Right atrium auricular region (tissue), 2 donors: Measurements from ENCODE around the gene KRT17. TPM values are rescaled to one million over a fixed set of nuclear protein-coding genes. Genes with fewer than 3 reads are reported as not detected.

Experiments
- DNase-seq: peaks from one replicate; pipeline ENCODE4 v3.0.0-alpha.2; 2019; ENCODE audit warnings: low spot score
- H3K27ac ChIP-seq, 2 donors: fragments of 200-600 bp; sonication (generic); 1 replicate in 1 of 2; 2 replicates in 1 of 2; pipeline ENCODE4 v1.5.1; 2016 to 2019
- H3K27me3 ChIP-seq, 2 donors: fragments of 200-600 bp; sonication (generic); one replicate each; pipeline versions ENCODE4 v1.5.1 to v1.6.0; 2017 to 2019
- H3K36me3 ChIP-seq: fragments of 200-600 bp; sonication (generic); one replicate; pipeline ENCODE4 v1.5.1; 2016
- H3K4me1 ChIP-seq, 2 donors: fragments of 200-600 bp; sonication (generic); one replicate each; pipeline versions ENCODE4 v1.5.1 to v1.6.0; 2017 to 2019
- H3K4me3 ChIP-seq, 2 donors: fragments of 200-600 bp; sonication (generic); 1 replicate in 1 of 2; 2 replicates in 1 of 2; pipeline ENCODE4 v1.5.1; 2017 to 2019; ENCODE audit warnings: mild to moderate bottlenecking in 1 of 2, moderate library complexity in 1 of 2
- H3K9me3 ChIP-seq, 2 donors: fragments of 200-600 bp; sonication (generic); one replicate each; pipeline ENCODE4 v1.5.1; 2019
- total RNA-seq, 2 donors: library from RNA; depleted of rRNA; stranded (reverse); fragments of >200 nt; gene quantifications; one replicate each; pipeline ENCODE4 v1.1.0, GENCODE V29; 2016
- TF ChIP-seq, protein P1 (sequence below), 2 donors: fragments of 200-600 bp; sonication (generic); IDR thresholded peaks; one replicate each; pipeline ENCODE4 v1.5.1; 2019; ENCODE audit warnings: antibody characterized with exemption in 2 of 2

Gene KRT17
- total RNA-seq, 2 donors from 2014 or later, result not detected

DNA sequence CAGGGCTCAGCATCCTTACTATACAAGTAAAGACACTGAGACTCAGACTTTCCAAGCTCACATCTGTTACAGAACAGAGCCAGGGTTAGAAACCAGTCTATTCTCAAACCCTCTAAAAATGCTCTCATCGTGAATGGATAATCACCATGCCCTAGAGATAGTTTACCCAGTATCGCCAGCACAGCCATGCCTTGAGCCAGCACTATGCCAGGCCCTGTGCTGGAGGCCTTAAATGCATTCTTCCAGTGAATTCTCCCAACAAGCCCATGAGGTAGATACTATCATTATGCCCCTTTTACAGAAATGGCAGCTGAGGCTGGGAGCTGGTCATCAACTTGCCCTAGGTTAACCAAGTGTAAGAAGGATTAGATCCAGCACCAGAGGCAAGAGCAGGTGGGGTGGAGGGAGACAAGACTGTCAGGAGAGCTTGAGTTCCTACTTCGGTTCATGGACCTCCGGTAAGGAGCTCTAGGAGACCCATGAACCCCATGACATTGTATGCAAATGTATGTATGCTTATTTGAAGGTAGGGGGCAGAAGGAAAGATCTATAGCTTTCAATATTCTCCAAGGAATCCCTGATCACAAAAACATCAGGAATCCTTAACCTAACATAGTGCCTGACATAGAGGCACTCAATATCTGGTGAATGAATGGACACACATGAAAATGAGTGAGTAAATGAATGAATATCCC, 42.9 kb downstream of the KRT17 start:
- Histone ChIP-seq H3K4me1 (peaks cover 0 to 4% of the 10 kb centered on the region in 2 donors), H3K9me3 (no peaks in the 10 kb centered on the region), H3K4me3 (no peak overlapping the region), H3K27me3 (no peaks in the 10 kb centered on the region), H3K36me3 (no peaks in the 10 kb centered on the region), H3K27ac (no peak overlapping the region)
- TF ChIP-seq, protein P1, sequence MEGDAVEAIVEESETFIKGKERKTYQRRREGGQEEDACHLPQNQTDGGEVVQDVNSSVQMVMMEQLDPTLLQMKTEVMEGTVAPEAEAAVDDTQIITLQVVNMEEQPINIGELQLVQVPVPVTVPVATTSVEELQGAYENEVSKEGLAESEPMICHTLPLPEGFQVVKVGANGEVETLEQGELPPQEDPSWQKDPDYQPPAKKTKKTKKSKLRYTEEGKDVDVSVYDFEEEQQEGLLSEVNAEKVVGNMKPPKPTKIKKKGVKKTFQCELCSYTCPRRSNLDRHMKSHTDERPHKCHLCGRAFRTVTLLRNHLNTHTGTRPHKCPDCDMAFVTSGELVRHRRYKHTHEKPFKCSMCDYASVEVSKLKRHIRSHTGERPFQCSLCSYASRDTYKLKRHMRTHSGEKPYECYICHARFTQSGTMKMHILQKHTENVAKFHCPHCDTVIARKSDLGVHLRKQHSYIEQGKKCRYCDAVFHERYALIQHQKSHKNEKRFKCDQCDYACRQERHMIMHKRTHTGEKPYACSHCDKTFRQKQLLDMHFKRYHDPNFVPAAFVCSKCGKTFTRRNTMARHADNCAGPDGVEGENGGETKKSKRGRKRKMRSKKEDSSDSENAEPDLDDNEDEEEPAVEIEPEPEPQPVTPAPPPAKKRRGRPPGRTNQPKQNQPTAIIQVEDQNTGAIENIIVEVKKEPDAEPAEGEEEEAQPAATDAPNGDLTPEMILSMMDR (IDR thresholded peaks at IDR 0.05), result no peak
- no peak for DNase-seq

DNA sequence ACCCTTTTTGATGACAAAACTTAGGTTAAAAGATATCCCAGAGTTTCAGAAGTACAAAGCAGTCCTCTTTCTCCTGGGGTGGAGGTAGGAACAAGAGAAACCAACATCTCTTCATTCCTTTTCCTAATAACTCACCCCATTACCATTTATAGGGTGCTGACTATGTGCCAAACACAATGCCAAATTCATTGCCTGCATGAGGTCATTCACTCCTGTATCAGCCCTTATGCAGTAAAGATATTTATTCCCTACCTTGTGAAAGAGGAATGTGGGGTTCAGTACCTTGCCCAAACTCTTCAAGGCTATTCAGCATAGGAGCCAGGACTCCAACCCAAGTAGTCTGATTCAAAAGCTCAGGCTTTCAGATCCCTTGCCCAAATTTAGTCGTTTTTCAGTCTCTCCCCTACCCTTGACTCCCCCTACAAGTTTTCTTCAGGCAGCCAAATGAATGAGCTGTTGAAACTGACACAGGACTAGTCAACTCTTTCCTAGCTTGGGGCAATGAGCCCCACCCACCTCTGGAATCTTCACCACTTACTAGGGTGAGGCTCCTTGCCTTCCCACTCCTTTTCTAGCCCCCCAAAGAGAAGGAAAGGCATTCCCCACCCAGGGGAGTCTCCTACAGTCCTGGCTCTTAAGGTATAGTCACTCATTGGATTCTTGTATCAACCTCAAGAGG, 43.5 kb downstream of the KRT17 start:
- no peak overlapping the region for H3K4me3 ChIP-seq
- DNase-seq, result no peak
- no peaks in the 10 kb centered on the region for H3K27me3 ChIP-seq
- TF ChIP-seq, protein P1 (IDR thresholded peaks at IDR 0.05), result no peak
- H3K27ac ChIP-seq, result no peak overlapping the region
- peaks cover 0 to 4% of the 10 kb centered on the region in 2 donors for H3K4me1 ChIP-seq
- no peaks in the 10 kb centered on the region for H3K9me3 ChIP-seq
- H3K36me3 ChIP-seq, result no peaks in the 10 kb centered on the region

DNA sequence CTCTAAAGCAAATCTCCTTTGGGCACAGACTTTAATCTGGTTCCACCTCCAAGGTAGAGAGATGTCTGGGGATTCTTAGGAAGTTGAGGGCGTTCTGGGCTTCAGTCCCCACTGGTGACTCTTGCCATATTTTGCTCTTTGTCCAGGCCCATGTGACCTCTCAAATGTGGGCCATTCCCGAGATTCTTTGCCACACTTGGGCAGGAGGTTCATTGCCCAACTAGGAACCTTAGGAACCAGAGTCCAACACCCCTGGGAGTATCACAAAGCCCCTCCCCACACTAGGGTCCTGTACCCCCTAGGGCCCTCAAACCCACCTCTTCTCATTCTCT, 44.2 kb downstream of the KRT17 start:
- Histone ChIP-seq H3K4me1 (peaks cover 0 to 4% of the 10 kb centered on the region in 2 donors), H3K36me3 (no peaks in the 10 kb centered on the region), H3K4me3 (no peak overlapping the region), H3K27me3 (no peaks in the 10 kb centered on the region), H3K9me3 (no peaks in the 10 kb centered on the region), H3K27ac (no peak overlapping the region)
- no peak for DNase-seq
- TF ChIP-seq, protein P1 (IDR thresholded peaks at IDR 0.05), result no peak

DNA sequence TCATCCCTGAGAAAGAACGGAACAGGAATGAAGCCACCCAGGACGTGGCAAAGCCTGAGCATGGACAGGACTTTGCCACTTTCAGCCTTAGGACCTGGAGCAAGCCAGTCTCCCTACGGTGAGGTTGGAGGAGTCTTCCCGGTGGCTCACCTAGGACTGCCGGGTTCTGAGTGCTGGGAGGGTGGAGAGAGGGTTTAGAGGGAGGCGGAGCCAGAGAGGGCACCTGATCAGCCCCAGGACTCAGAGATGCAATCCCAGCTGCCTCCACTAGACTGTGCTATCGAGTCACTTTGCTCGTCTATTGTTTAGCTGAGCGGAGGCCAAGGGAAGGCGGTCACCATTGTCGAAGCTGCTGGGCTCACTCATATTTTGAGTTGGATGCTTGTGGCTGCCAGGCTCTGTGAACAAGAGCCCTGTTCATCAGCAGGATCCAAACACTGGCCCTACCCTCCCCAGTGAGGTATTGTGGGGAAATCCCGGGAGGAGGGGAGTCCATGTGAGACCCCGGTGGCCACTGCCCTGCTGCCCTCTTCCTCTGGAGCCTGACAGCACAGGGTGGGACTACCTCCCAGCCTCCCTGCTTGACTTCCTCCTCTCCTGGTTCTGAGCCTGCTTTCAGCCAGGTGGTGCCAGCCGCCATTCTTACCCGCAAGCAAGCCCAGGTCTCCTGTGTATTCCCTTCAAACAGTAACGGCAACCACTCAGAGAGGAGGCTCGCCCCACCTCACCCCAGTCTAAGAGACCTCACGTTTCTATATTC, 44.7 kb downstream of the KRT17 start:
- H3K9me3 ChIP-seq, result no peaks in the 10 kb centered on the region
- no peak overlapping the region for H3K4me3 ChIP-seq
- H3K27ac ChIP-seq, result no peak overlapping the region
- H3K27me3 ChIP-seq, result no peaks in the 10 kb centered on the region
- H3K36me3 ChIP-seq, result no peaks in the 10 kb centered on the region
- TF ChIP-seq, protein P1 (IDR thresholded peaks at IDR 0.05), result peak; percentile 42 to 77
- peak; percentile 73 for DNase-seq
- H3K4me1 ChIP-seq, result peaks cover 0 to 4% of the 10 kb centered on the region in 2 donors

DNA sequence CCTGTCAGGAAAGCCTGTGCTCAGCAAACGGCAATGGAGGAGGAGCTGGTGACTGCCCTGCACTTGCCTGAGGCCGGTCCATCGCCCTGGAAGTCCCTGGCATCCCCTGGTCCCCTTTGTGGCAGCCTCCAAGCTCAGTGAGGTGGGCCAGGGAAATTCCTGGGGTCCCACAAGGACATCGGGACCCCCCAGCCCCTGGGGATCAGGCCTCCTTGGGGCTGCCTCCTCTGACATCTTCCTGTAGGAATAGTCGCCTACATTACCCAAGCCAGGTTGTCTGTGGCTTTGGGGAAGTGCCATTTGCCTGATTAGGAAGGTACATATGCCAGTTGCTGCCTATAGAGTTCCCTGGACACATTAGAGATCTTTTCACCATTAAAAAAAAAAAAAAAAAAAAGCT, 45.4 kb downstream of the KRT17 start:
- no peak overlapping the region for H3K27ac ChIP-seq
- DNase-seq, result no peak
- no peak overlapping the region for H3K4me3 ChIP-seq
- no peaks in the 10 kb centered on the region for H3K9me3 ChIP-seq
- TF ChIP-seq, protein P1 (IDR thresholded peaks at IDR 0.05), result no peak
- no peaks in the 10 kb centered on the region for H3K27me3 ChIP-seq
- H3K36me3 ChIP-seq, result no peaks in the 10 kb centered on the region
- H3K4me1 ChIP-seq, result peaks cover 0 to 4% of the 10 kb centered on the region in 2 donors
